Measurements from ENCODE around the gene TRAT1. TPM values are rescaled to one million over a fixed set of nuclear protein-coding genes. Genes with fewer than 3 reads are reported as not detected.

The TRAT1 gene
- total and polyA plus RNA-seq, 8 donors, result 0.17 to 1.4 (median 0.33) TPM

GRCh38 chr3:108833611-108834010, 11.0 kb downstream of the TRAT1 start:
- no peaks in the 10 kb centered on the region for H3K4me1 ChIP-seq
- DNase-seq (no peak), ATAC-seq (no peak)
- no peaks in the 10 kb centered on the region for H3K27me3 ChIP-seq
- H3K9me3 ChIP-seq, result no peaks in the 10 kb centered on the region
- H3K36me3 ChIP-seq, result no peaks in the 10 kb centered on the region
- TF ChIP-seq CTCF (IDR thresholded peaks at IDR 0.05), result no peak
- no peak overlapping the region for H3K27ac ChIP-seq
- intact Hi-C loops (cut with DNase I), result no loop called here
- H3K4me3 ChIP-seq, result no peak overlapping the region

DNA sequence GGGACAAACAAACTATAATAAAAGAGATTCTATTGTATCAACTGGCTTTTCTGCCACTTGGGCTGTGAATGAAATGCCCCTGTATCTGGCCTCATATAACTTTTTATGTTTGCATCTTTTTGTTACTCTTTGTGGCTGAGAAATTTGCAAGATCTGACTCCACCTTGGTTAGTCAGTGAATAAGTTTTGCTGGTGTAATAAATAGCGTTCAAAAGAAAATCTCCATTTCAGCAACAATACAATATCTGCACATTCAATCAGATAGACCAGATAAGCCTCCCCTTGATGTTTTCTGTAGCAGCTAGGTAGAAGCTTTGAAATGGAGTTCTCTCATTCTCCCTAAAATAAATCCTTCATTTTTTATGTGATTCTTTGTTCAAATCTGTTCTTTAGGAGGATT, 12.0 kb downstream of the TRAT1 start:
- Histone ChIP-seq H3K27ac (no peak overlapping the region), H3K4me1 (no peaks in the 10 kb centered on the region), H3K36me3 (no peaks in the 10 kb centered on the region), H3K4me3 (no peak overlapping the region), H3K27me3 (no peaks in the 10 kb centered on the region), H3K9me3 (no peaks in the 10 kb centered on the region)
- intact Hi-C loops (cut with DNase I), result no loop called here
- DNase-seq (no peak), ATAC-seq (no peak)
- no peak for TF ChIP-seq CTCF (IDR thresholded peaks at IDR 0.05)

GRCh38 chr3:108835101-108835500, 12.5 kb downstream of the TRAT1 start:
- Histone ChIP-seq H3K36me3 (no peaks in the 10 kb centered on the region), H3K4me1 (no peaks in the 10 kb centered on the region), H3K27ac (no peak overlapping the region), H3K27me3 (no peaks in the 10 kb centered on the region), H3K9me3 (no peaks in the 10 kb centered on the region), H3K4me3 (no peak overlapping the region)
- intact Hi-C loops (cut with DNase I), result no loop called here
- DNase-seq, result no peak
- peak; percentile 85 for ATAC-seq
- no peak for TF ChIP-seq CTCF (IDR thresholded peaks at IDR 0.05)

DNA sequence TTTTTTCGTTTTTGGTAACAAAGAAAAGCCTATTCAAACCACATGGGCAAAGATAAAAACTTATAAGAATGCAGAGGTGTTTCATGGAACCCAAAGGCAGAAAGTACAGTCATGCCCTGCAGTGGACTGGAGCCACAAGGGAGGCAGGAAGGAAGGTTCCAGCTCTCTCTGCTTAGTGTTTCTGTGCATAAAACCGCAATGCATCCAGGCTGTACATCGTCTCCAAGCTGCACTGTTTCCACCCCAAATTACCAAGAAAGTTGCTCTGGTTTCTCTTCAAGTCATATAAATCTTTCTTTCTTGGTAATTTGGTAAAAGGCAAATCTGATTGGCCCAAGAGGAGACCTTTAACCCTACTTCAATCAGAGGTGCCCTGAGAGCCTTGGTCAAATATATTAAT, 15.8 kb downstream of the TRAT1 start:
- Histone ChIP-seq H3K9me3 (no peaks in the 10 kb centered on the region), H3K36me3 (no peaks in the 10 kb centered on the region), H3K27me3 (no peaks in the 10 kb centered on the region), H3K4me3 (no peak overlapping the region), H3K4me1 (no peaks in the 10 kb centered on the region), H3K27ac (no peak overlapping the region)
- no peak for TF ChIP-seq CTCF (IDR thresholded peaks at IDR 0.05)
- DNase-seq, result no peak
- no peak for ATAC-seq
- intact Hi-C loops (cut with DNase I), result no loop called here

GRCh38 chr3:108845709-108846293, 23.2 kb downstream of the TRAT1 start:
- Histone ChIP-seq H3K27me3 (no peaks in the 10 kb centered on the region), H3K4me1 (no peaks in the 10 kb centered on the region), H3K27ac (no peak overlapping the region), H3K36me3 (no peaks in the 10 kb centered on the region), H3K4me3 (no peak overlapping the region), H3K9me3 (no peaks in the 10 kb centered on the region)
- TF ChIP-seq CTCF (IDR thresholded peaks at IDR 0.05), result no peak
- intact Hi-C loops (cut with DNase I), result no loop called here
- ATAC-seq (no peak), DNase-seq (no peak)

All from left lung (tissue), 10 donors.